Effector memory CD4-positive, alpha-beta T cell (primary cell): Measurements from ENCODE around the gene MICAL2.

Source experiments
- DNase-seq, 3 donors: peaks; one replicate each; pipeline ENCODE4 v3.0.0-alpha.2; 2020
- H3K27ac ChIP-seq: 2 replicates; pipeline ENCODE4 v1.7.0; 2013; ENCODE audit warnings: mild to moderate bottlenecking, low read length, moderate library complexity; ENCODE audit not compliant: insufficient read depth, poor library complexity, severe bottlenecking
- H3K27me3 ChIP-seq: replicated peaks from 2 replicates; pipeline ENCODE4 v1.7.0; 2013; ENCODE audit warnings: mild to moderate bottlenecking, low read length; ENCODE audit not compliant: insufficient read depth, control insufficient read depth, poor library complexity, severe bottlenecking
- H3K36me3 ChIP-seq: 2 replicates; pipeline ENCODE4 v1.7.0; 2013; ENCODE audit warnings: mild to moderate bottlenecking, low read length, moderate library complexity; ENCODE audit not compliant: control insufficient read depth, insufficient read depth
- H3K4me1 ChIP-seq: 2 replicates; pipeline ENCODE4 v1.7.0; 2013; ENCODE audit warnings: low read length, mild to moderate bottlenecking; ENCODE audit not compliant: control insufficient read depth, insufficient read depth, poor library complexity, severe bottlenecking
- H3K4me3 ChIP-seq: 2 replicates; pipeline ENCODE4 v1.7.0; 2013; ENCODE audit warnings: low read length, low read depth, mild to moderate bottlenecking; ENCODE audit not compliant: insufficient read depth, poor library complexity, severe bottlenecking
- H3K9me3 ChIP-seq: 2 replicates; pipeline ENCODE4 v1.7.0; 2013; ENCODE audit warnings: mild to moderate bottlenecking, low read length, moderate library complexity; ENCODE audit not compliant: control insufficient read depth

The MICAL2 gene

GRCh38 chr11:12274558-12275197 lies 164.3 kb downstream of the MICAL2 start:
- Histone ChIP-seq H3K27me3 (no peaks in the 10 kb centered on the region), H3K27ac (no peak overlapping the region), H3K9me3 (no peaks in the 10 kb centered on the region), H3K4me3 (no peak overlapping the region), H3K36me3 (no peaks in the 10 kb centered on the region), H3K4me1 (no peaks in the 10 kb centered on the region)
- DNase-seq, result no peak

- H3K4me1 ChIP-seq, result no peaks in the 10 kb centered on the region
Observed at GRCh38 chr11:12275818-12276217, 165.4 kb downstream of the MICAL2 start.

GRCh38 chr11:12276356-12276755 lies 166.0 kb downstream of the MICAL2 start:
- no peaks in the 10 kb centered on the region for H3K9me3 ChIP-seq
- DNase-seq, result no peak

More at GRCh38 chr11:12275818-12276217, 165.4 kb downstream of the MICAL2 start:
- DNase-seq, result no peak
- H3K27ac ChIP-seq, result no peak overlapping the region
- H3K27me3 ChIP-seq, result no peaks in the 10 kb centered on the region
- no peaks in the 10 kb centered on the region for H3K9me3 ChIP-seq
- no peak overlapping the region for H3K4me3 ChIP-seq
- H3K36me3 ChIP-seq, result no peaks in the 10 kb centered on the region

GRCh38 chr11:12276831-12277475 lies 166.6 kb downstream of the MICAL2 start:
- no peaks in the 10 kb centered on the region for H3K36me3 ChIP-seq
- H3K27me3 ChIP-seq, result no peaks in the 10 kb centered on the region
- H3K4me1 ChIP-seq, result no peaks in the 10 kb centered on the region
- no peak for DNase-seq
- H3K9me3 ChIP-seq, result no peaks in the 10 kb centered on the region
- H3K27ac ChIP-seq, result no peak overlapping the region
- no peak overlapping the region for H3K4me3 ChIP-seq

More at GRCh38 chr11:12276356-12276755, 166.0 kb downstream of the MICAL2 start:
- no peak overlapping the region for H3K27ac ChIP-seq
- H3K4me3 ChIP-seq, result no peak overlapping the region
- no peaks in the 10 kb centered on the region for H3K4me1 ChIP-seq
- no peaks in the 10 kb centered on the region for H3K36me3 ChIP-seq
- no peaks in the 10 kb centered on the region for H3K27me3 ChIP-seq

- DNase-seq, result no peak
- H3K36me3 ChIP-seq, result no peaks in the 10 kb centered on the region
- no peaks in the 10 kb centered on the region for H3K27me3 ChIP-seq
- no peak overlapping the region for H3K4me3 ChIP-seq
- H3K27ac ChIP-seq, result no peak overlapping the region
- H3K4me1 ChIP-seq, result no peaks in the 10 kb centered on the region
- no peaks in the 10 kb centered on the region for H3K9me3 ChIP-seq
Observed at GRCh38 chr11:12278766-12279671, 168.6 kb downstream of the MICAL2 start.

- Histone ChIP-seq H3K36me3 (no peaks in the 10 kb centered on the region), H3K4me1 (no peaks in the 10 kb centered on the region), H3K4me3 (no peak overlapping the region), H3K9me3 (no peaks in the 10 kb centered on the region), H3K27ac (no peak overlapping the region), H3K27me3 (no peaks in the 10 kb centered on the region)
- DNase-seq, result no peak
Observed at GRCh38 chr11:12279672-12280108, 169.3 kb downstream of the MICAL2 start.

- Histone ChIP-seq H3K27ac (no peak overlapping the region), H3K4me1 (no peaks in the 10 kb centered on the region), H3K4me3 (no peak overlapping the region), H3K27me3 (no peaks in the 10 kb centered on the region), H3K9me3 (no peaks in the 10 kb centered on the region), H3K36me3 (no peaks in the 10 kb centered on the region)
- no peak for DNase-seq
Observed at GRCh38 chr11:12280199-12280837, 169.9 kb downstream of the MICAL2 start.

GRCh38 chr11:12280838-12281565 lies 170.6 kb downstream of the MICAL2 start:
- no peak for DNase-seq
- H3K4me1 ChIP-seq, result no peaks in the 10 kb centered on the region

More at GRCh38 chr11:12280838-12281565, 170.6 kb downstream of the MICAL2 start:
- no peaks in the 10 kb centered on the region for H3K27me3 ChIP-seq
- no peaks in the 10 kb centered on the region for H3K9me3 ChIP-seq
- no peaks in the 10 kb centered on the region for H3K36me3 ChIP-seq
- no peak overlapping the region for H3K4me3 ChIP-seq
- no peak overlapping the region for H3K27ac ChIP-seq
